HEK293T (cell line): ENCODE measurements around the gene CNGB1.

Source experiments
- CTCF ChIA-PET: fragments of 350-600 bp; formaldehyde crosslinking; extraction: SDS; loops from one replicate; lab custom pipeline; 2021; ENCODE audit warnings: antibody characterized with exemption, inconsistent platforms; lab: Yijun Ruan, JAX
- POLR2A ChIA-PET: fragments of 350-600 bp; formaldehyde crosslinking; extraction: SDS; loops from one replicate; lab custom pipeline; 2020; ENCODE audit warnings: antibody characterized with exemption, inconsistent platforms; lab: Yijun Ruan, JAX
- DNase-seq: peaks from one replicate; pipeline ENCODE4 v3.0.0; 2012; ENCODE audit warnings: mixed read lengths; ENCODE audit errors: extremely low spot score
- ARNT ChIP-seq: fragments of 450-650 bp; IDR thresholded peaks from 2 replicates; pipeline ENCODE4 v1.6.1; 2017; ENCODE audit warnings: mild to moderate bottlenecking
- BHLHE40 ChIP-seq: fragments of 450-650 bp; IDR thresholded peaks from 2 replicates; pipeline ENCODE4 v1.6.1; 2016; ENCODE audit warnings: mild to moderate bottlenecking, moderate library complexity, borderline replicate concordance
- CTBP1 ChIP-seq: fragments of 450-650 bp; IDR thresholded peaks from 2 replicates; pipeline ENCODE4 v1.6.1; 2016; ENCODE audit warnings: borderline replicate concordance
- ELF4 ChIP-seq: fragments of 450-650 bp; IDR thresholded peaks from 2 replicates; pipeline ENCODE4 v1.6.1; 2017; ENCODE audit warnings: antibody characterized with exemption
- FOXA1 ChIP-seq: fragments of 450-650 bp; IDR thresholded peaks from 2 replicates; pipeline ENCODE4 v1.6.1; 2016; ENCODE audit warnings: mild to moderate bottlenecking
- FOXK2 ChIP-seq: fragments of 450-650 bp; IDR thresholded peaks from 2 replicates; pipeline ENCODE4 v1.6.1; 2016; ENCODE audit warnings: mild to moderate bottlenecking
- FOXM1 ChIP-seq: fragments of 450-650 bp; IDR thresholded peaks from 2 replicates; pipeline ENCODE4 v1.6.1; 2017; ENCODE audit warnings: mild to moderate bottlenecking, borderline replicate concordance
- HDGF ChIP-seq: fragments of 450-650 bp; IDR thresholded peaks from 2 replicates; pipeline ENCODE4 v1.6.1; 2017; ENCODE audit warnings: antibody characterized with exemption, borderline replicate concordance
- L3MBTL2 ChIP-seq: fragments of 450-650 bp; conservative IDR thresholded peaks from 2 replicates; pipeline ENCODE4 v1.6.1; 2016; ENCODE audit warnings: mild to moderate bottlenecking
- LEF1 ChIP-seq: fragments of 450-650 bp; IDR thresholded peaks from 2 replicates; pipeline ENCODE4 v1.6.1; 2017; ENCODE audit warnings: mild to moderate bottlenecking, borderline replicate concordance
- NFRKB ChIP-seq: fragments of 450-650 bp; IDR thresholded peaks from 2 replicates; pipeline ENCODE4 v1.6.1; 2016; ENCODE audit warnings: mild to moderate bottlenecking, moderate library complexity
- SP1 ChIP-seq: fragments of 450-650 bp; IDR thresholded peaks from 2 replicates; pipeline ENCODE4 v1.6.1; 2017
- SUZ12 ChIP-seq: fragments of 450-650 bp; IDR thresholded peaks from 2 replicates; pipeline ENCODE4 v1.6.1; 2016; ENCODE audit warnings: mild to moderate bottlenecking
- TARDBP ChIP-seq: fragments of 450-650 bp; IDR thresholded peaks from 2 replicates; pipeline ENCODE4 v1.6.1; 2016
- ZNF384 ChIP-seq: fragments of 450-650 bp; IDR thresholded peaks from 2 replicates; pipeline ENCODE4 v1.6.1; 2016
- TF ChIP-seq, protein P1 (sequence below): fragments of 450-650 bp; IDR thresholded peaks from 2 replicates; pipeline ENCODE4 v1.6.1; 2016

CNGB1 gene

DNA sequence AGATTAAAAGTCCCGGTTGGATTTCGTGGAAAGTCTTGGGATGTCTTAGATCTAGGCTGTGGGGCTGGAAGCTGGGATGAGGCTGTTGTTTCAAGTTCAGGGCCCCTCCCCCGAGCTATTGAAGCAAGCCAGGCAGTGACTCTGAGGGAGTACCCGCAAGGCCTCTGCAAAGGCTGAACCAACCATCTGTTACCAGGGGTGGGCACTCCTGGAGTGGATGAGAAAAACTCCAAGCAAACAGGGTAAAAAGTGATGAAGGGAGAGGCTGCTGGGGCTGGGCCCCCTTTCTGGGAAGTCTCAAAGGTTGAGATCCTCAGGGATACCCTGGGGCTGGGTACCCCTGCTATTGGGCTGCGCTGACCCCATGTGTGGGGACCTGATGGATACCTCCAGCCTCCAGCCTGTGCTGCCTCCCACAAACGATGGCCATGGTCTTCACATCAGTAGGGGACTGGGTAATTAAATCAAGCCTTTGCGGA is 86.2 kb downstream of the CNGB1 start:
- CTCF ChIA-PET, result no interaction called here
- no peak for DNase-seq

DNA sequence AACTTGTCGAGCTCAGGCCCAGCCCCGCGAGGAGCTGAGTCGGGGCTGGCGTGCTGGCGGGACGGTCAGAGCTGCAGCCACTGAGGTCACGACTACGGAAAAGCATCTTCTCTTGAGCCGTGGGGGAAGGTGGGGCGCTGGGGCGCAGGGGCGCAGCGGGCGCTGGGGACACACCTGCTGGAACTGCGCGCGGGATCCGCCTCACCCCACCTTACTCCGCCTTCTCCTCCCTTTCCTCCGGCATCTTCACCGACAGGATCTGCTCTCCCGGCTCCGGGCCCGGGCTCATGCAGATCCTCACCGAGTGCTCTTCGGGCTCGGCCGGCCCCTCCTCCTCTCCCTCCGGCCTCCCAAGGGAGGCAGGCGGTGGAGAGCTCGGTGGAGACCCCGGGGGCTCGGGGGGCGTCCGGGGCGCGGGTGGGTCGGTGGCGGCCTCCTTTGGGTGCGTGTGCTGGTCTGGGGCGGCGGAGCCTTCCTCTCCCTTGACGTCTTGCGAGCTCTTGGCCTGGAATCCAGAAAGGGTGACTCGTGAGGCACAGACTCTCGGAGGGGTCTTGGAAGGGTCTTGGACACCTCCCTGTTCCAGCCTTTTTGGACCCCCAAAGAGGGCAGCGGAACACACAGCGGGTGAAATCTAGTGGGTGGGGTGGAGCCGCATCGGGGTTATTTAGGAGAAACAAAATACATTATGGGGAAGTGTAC is 86.8 kb downstream of the CNGB1 start:
- TF ChIP-seq LEF1, result no peak
- no peak for TF ChIP-seq SP1
- no peak for TF ChIP-seq L3MBTL2
- TF ChIP-seq NFRKB, result no peak
- no peak for TF ChIP-seq SUZ12
- no peak for TF ChIP-seq ZNF384
- no peak for TF ChIP-seq ELF4
- TF ChIP-seq FOXK2, result no peak
- TF ChIP-seq ARNT, result no peak
- TF ChIP-seq FOXM1, result no peak
- TF ChIP-seq HDGF, result no peak
- POLR2A ChIA-PET, result no interaction called here
- CTCF ChIA-PET, result no interaction called here
- DNase-seq, result no peak

More for the DNA sequence above, 86.2 kb downstream of the CNGB1 start:
- POLR2A ChIA-PET, result no interaction called here
- TF ChIP-seq ARNT (no peak), ELF4 (no peak), NFRKB (no peak)

- no peak for DNase-seq
- ChIA-PET CTCF (interaction anchor here (1.0 kb wide), 1 partner anchor 15 kb away, joined by 3 read pairs; no protein-coding TSS in a partner anchor), POLR2A (no interaction called here)
- TF ChIP-seq ZNF384 (no peak), FOXK2 (no peak), ARNT (no peak), TARDBP (no peak), CTBP1 (no peak), SP1 (no peak), BHLHE40 (no peak), ELF4 (no peak), FOXM1 (no peak), HDGF (no peak), SUZ12 (no peak), NFRKB (no peak), LEF1 (no peak), L3MBTL2 (no peak), FOXA1 (no peak)
- TF ChIP-seq, protein P1, sequence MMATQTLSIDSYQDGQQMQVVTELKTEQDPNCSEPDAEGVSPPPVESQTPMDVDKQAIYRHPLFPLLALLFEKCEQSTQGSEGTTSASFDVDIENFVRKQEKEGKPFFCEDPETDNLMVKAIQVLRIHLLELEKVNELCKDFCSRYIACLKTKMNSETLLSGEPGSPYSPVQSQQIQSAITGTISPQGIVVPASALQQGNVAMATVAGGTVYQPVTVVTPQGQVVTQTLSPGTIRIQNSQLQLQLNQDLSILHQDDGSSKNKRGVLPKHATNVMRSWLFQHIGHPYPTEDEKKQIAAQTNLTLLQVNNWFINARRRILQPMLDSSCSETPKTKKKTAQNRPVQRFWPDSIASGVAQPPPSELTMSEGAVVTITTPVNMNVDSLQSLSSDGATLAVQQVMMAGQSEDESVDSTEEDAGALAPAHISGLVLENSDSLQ, result no peak
Observed at GRCh38 chr16:57883480-57883879, 87.4 kb downstream of the CNGB1 start.

DNA sequence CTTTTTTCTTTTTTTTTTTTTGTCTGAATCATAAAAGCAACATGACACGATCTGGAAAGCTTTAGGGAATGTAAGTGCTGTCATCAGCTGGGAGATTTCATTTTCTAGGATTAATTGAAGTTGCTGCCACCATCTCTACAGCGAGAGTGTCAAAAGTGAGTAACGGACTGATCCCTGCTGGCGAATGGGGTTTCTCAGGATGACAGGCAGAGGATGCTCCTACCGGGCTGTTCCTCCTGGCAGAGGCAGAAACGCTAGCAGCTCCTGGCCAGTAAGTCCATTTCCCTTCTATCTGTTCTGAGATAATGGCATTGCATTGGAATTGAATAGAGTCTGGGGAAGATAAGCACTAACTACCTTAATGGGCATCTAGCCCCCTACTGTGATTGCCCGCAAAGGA is 88.1 kb downstream of the CNGB1 start:
- no peak for DNase-seq
- peak; percentile 33; the same call in 1 of the 2 replicates for TF ChIP-seq ZNF384
- no peak for TF ChIP-seq BHLHE40
- TF ChIP-seq, protein P1, result no peak
- no peak for TF ChIP-seq HDGF
- TF ChIP-seq FOXA1, result no peak
- no peak for TF ChIP-seq ARNT
- POLR2A ChIA-PET, result no interaction called here
- CTCF ChIA-PET, result interaction anchor here (1.0 kb wide), 1 partner anchor 16 kb away, joined by 3 read pairs; no protein-coding TSS in a partner anchor

DNA sequence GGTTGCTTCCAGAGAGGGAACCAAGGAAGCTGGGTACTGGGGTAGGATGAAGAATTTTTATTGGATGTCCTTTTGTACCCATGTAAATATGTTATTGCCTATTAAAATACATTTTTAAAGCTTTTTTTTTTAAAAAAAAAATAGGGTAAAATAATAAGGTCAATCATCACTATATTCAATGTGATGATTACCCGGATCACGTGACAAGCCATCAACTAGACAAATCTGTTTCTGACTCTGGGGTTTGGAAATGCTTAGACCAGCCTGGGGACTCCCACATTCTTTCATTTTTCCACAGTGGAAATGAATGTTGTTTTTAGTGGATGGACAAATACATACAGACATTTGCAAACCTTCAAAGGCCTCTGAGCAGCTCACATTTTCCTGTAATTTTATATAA is 88.7 kb downstream of the CNGB1 start:
- CTCF ChIA-PET, result no interaction called here
- POLR2A ChIA-PET, result no interaction called here

GRCh38 chr16:57878586-57878985 is 92.3 kb downstream of the CNGB1 start:
- TF ChIP-seq LEF1 (no peak), HDGF (no peak), SUZ12 (no peak), BHLHE40 (no peak), FOXA1 (no peak), TARDBP (no peak), ZNF384 (no peak), SP1 (no peak), FOXM1 (no peak), ARNT (no peak), CTBP1 (no peak), ELF4 (no peak), L3MBTL2 (no peak), FOXK2 (no peak)
- TF ChIP-seq, protein P1, result no peak
- POLR2A ChIA-PET, result no interaction called here
- no peak for DNase-seq

More for the DNA sequence above, 88.7 kb downstream of the CNGB1 start:
- TF ChIP-seq ARNT (no peak), FOXA1 (no peak), ELF4 (no peak), ZNF384 (no peak), SUZ12 (no peak), LEF1 (no peak), HDGF (no peak), TARDBP (no peak), FOXK2 (no peak), FOXM1 (no peak), NFRKB (no peak)
- no peak for DNase-seq

More at GRCh38 chr16:57878586-57878985, 92.3 kb downstream of the CNGB1 start:
- CTCF ChIA-PET, result no interaction called here
